Measurements from ENCODE around the gene CCDC60.

CCDC60 gene

DNA sequence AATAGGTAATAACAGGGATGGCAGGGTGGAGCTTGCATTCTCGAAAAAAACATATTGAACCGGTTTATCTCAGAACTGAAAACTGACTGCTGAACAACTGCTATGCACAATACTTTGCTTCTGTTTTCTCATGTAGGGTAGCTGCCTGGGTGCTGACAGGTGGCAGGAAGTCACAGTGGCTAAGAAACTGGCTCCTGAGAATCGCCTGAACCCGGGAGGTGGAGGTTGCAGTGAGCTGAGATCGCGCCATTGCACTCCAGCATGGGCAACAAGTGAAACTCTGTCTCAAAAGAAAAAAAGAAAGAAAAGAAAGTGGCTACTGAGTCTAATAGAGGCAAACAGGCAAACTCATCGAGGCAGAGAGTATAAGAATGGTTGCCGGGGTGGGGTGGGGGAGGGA, 113.1 kb downstream of the CCDC60 start:
- no peak for DNase-seq

DNA sequence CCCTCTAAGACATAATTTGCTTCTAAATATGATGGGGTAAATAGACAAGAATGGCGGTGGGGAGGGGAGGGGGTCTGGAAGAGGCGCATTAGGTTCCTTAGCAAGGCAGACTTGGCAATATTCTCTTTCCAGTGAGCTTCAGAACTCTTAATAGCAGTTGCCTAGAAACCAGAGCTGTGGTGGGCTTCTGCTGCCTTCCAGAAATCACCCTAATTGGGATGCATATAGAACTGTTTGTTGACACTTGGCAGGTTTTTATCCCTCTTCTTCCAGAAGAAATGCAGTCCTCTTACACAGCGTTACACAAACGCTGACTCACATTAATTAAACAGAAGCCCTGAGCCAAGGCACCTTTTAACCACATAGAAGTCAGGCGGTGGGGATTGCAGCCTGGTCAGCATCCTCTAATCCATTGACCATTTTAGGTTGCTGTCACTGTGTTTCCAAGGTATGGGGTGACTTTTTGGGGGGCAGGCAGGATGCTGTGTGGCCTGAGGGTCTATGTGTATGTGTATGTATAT, 114.1 kb downstream of the CCDC60 start:
- DNase-seq: no peak

DNA sequence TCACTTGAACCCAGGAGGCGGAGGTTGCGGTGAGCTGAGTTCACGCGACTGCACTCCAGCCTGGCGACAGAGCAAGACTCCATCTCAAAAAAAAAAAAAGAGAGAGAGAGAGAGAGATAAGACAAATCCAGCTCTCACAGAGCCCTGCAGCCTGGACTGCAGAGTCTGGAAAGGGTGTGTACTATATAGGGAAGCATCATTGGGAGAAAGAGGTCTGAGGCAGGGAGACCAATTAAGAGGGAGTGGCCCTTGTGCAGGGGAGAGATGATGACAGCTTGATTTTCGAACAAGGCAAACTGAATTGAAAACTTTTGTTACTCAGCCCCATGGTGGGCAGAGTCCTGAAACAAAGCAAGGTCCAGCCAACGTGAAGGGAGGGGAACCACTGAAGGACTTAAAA, 116.2 kb downstream of the CCDC60 start:
- DNase-seq: no peak

DNA sequence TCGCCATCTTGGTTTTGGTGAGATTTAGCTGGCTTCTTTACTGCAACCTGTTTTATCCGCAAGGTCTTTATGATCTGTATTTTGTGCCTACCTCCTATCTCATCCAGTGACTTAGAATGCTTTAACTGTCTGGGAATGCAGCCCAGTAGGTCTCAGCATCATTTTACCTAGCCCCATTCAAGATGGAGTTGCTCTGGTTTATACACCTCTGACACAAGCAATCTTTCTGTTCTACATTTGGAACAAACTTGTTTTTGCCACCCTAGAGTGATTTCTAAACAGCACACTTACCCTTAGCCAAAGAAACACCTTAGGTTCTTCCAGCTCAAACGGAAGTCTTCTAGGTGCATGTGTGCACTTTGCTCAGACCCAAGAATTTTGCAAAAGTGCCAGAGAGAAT, 122.3 kb downstream of the CCDC60 start:
- DNase-seq: no peak

GRCh38 chr12:119457271-119457670, 122.7 kb downstream of the CCDC60 start:
- no peak for DNase-seq

GRCh38 chr12:119459481-119459880, 125.0 kb downstream of the CCDC60 start:
- no peak for DNase-seq

DNA sequence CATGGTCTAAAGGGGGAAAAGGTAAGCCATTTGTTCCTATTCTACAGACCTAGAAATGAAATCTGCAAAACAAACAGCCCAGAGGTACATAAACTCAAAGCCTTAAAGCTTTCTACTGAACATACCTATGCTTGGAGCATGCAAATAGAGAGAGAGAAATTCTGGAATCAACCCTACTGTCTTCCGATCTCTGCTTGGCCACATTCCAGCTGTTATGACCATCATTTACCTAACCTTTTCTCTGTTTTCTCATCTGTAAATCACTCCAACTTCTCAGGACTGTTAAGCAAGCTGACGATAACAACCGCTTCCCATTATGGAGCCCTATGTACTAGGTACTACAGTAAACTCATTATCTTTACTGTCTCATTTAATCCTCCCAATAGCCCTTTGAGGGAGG, 126.3 kb downstream of the CCDC60 start:
- no peak for DNase-seq

DNA sequence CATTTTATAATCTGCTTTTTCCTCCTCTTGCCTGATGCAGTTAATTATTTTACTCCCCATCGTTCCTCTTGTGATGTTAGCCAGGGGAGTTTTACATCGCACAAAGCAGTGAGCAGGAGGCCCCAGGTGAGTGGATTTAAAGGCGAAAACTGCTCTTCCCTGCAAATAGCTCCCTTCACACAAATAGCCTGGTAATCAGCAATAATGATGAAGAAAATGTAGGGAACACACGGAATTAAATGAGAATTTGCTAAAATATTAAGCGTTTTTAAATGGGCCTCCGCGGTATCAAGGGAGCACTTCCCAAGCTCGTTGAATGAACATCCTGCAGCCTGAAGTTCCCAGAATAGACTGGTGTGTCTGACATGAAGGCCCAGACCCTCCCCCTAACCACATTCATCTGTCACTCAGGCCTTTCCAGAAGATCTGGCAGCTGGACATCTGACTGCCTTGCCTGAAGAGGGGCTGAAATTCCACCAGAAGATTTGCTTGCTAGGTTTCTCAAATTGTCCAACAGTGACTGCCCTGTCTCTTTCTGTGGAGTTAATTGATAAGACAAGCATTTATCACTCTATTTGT, 127.2 kb downstream of the CCDC60 start:
- no peak for DNase-seq

- no peak for DNase-seq
These were observed 128.8 kb downstream of the CCDC60 start for GRCh38 chr12:119463211-119463926.

DNA sequence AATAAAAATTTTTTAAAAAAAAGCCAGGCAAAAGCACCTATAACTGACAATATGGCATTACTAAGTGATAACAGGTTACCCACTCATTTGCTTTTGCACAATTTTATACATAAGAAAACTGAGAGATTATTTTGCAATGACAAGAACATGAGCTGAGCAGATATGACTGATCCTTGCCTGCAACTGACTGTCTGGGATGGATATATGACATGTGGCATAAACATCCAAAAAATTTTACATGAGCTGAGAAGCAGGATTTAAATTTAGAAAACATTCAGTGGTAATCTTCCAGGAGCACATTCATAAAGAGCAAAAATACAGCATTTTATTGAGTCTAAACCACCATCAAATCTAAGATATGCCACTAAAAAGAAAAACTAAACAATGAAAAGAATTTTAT, 133.8 kb downstream of the CCDC60 start:
- DNase-seq: no peak

DNA sequence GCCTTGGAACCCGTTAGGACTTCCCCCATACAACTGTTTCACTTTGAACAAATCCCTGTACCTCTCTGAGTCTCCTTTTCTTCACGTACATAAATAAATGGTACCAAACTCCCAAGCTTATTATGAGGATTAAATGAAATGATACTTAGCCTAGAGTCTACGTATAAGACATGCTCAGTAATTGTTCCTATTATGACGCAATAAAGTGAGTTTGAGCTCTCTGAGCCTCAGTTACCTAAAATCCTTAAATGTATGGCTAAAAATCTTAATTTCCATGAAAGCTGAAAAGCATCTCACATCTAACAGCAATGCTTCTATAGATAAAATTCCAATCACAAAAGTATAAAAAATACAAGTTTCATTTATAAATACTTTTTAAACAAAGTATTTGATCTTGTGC, 141.1 kb downstream of the CCDC60 start:
- DNase-seq: no peak

DNA sequence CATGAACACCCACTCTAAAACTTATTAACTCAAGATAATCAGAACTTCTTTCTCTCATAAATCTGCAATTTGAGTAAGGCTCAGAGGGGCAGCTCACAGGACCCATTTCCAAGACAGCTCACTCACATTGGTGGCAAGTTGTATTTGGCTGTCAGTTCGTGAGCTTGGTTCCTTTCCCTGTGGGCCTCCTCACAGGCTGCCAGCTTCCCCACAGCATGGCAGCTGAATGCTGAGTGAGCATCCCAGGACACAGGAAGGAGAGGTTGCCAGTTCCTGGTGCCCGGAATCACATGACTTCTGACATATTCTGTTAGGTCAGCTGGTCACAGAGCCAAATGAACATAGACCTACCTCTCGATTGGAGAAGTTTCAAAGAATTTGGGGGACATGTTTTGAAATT, 142.4 kb downstream of the CCDC60 start:
- no peak for DNase-seq

DNA sequence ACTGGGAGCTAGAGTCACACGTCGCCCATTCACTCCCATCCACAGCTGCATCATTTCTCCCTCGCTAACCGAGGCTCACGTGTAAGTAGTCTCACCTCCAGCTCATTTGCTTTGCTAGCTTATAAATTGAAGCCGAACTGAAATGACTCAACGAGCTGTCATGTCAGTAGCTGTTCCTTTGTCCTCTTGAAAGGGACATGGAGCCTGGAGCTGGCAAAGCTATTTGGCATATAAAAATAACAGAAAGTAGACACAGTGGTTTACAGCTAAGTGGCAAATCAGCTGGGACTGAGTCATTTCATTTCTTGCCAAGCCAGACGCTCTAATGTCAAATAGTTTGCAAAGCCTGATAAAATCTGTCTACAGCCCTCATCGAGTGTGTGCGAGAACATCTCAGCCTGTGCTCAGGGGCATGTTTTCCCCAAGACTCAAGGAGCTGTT, 144.6 kb downstream of the CCDC60 start:
- DNase-seq: no peak

GRCh38 chr12:119480551-119480950, 146.0 kb downstream of the CCDC60 start:
- no peak for DNase-seq

DNA sequence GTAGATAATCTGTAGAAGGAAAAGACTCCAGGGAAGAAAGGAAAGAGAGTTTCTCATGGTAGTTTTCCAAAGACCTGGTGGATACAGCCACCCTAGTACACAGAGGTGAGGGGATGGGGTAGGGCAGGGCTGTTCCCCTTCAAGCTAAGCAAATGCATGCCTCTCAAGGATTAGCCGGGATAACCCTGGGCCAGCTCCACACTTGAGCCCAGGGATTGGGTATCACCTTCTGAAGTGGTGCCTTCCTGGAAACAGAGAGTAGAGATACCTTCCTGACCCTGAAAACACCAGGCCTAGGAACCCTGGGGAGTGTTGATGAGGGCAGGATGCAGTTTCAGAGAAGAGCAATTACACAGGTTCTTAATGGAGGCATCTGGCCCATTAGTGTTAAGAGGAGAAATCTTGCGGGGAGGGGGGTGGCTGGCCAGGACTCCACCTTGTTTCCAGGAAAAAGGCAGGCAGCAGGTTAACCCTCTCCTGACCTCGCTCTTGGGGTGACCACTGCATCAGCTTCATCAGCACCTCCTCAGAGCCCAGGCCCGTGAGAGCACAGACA, 152.1 kb downstream of the CCDC60 start:
- no peak for DNase-seq

- DNase-seq: no peak
These were observed 157.3 kb downstream of the CCDC60 start for GRCh38 chr12:119491814-119492213.

DNA sequence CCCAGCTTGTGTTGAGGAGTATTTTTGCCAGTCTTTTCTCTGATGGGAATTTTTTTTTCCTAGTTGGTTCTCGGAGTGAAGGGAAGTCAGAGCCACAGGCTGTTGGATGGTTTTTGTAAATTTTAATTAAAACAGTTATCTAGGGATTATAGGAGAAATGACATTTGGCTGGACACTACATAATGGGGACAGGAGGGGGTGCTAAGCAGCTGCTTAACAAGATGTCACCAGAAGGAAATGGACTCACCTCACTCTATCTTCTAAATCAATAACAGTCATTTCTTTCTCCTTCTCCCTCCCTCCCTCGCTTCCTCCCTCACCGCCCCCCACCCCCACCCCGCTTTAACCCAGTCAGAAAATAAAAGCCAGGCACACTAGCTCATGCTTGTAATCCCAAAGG, 165.7 kb downstream of the CCDC60 start:
- no peak for DNase-seq

- no peak for DNase-seq
These were observed 166.5 kb downstream of the CCDC60 start for GRCh38 chr12:119501052-119501451.

DNA sequence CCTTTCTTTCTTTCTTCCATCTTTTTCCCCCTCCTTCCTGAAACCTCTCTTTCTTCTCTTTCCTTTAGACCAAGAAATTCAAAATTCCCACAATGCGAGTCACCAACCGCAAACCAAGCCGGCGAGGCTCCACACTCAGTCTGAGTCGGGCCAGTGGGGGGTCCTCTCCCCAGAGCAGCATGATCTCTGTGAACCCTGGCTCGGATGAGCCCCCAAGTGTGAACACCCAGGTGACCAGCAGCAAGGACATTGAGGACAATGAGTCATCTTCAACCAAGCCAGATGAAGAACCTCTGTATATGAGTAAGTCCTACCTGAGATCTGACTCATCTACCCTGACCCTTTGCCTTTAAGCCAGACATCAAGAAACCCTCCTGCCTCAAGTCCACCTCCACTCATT, 170.5 kb downstream of the CCDC60 start:
- DNase-seq: no peak

DNA sequence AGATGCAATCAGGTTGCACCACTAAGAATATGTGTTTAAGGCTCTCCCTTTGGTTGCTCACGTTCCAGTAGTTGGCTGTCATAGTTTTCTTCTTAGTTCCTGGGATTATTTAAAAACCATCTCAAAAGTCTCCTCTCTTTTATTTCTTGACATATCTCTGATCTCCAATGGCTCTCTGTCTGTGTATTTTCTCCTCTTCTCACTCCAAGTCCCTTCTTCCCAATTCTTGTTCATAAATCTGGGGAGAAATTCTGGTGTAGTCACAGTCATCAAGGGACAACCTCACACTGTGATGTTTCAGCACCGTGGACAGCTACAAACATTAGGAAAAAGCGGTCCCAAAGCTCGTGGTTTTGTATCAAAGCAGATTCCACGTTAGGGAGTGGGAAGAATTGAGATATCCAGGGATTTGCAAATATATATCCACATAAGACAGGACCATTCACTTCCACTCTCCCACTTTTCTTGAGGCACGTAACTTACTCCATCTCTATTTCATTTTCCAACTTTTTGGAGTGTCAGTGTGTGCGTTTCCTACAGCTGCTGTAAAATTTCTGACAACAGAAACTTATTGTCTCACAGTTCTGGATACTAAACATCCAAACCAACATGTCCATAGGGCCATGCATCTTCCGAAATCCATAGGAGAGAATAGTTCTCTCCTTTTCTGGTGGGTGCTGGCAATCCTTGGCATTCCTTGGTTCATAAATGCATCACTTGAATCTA, 178.4 kb downstream of the CCDC60 start:
- no peak for DNase-seq

DNA sequence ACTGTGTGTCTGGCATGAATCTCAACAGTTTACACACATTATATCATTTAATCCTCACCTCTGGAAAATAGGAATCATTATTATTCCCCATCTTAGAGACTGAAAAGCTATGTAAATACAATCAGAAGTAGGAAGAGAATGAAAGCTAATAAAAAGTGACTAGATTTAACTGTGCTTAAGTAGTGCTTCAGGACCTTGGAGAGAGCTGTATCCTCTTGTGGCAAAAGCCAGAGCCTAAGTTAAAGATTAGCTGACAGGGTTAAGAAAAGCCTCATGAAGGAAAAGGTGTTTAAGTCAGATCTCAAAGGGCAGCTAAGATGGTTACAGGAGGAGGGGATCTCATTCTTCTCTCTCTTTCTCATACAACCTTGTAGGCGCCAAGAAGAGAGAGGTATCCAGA, 193.7 kb downstream of the CCDC60 start:
- no peak for DNase-seq

DNA sequence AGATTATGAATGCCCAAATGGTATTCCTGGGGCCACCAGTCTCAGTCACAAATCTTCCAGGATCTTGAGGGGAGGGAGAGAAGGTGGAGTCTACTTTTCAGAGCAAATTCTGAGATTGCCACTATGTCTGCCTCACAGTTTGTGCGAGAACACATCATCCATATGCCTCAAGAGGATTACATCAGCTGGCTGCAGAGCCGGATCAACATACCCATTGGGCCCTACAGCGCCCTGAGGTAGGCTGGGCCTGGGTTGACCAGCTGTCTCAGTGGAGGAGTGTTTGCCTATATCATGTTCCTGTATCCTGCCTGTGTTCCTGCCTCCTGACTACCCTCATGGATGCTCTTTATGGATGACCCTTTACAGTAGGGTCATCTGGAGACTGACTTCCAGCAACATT, 205.9 kb downstream of the CCDC60 start:
- no peak for DNase-seq

- DNase-seq: peak; percentile 1
These were observed 210.5 kb downstream of the CCDC60 start for GRCh38 chr12:119544765-119545625.
